Activated T-cell treated with anti-CD3 and anti-CD28 coated beads for 1 hour (primary cell): ENCODE results near the gene FAM124A.

ENCODE experiments used
- DNase-seq: peaks from one replicate; pipeline ENCODE4 v3.0.0-alpha.2; 2020; ENCODE audit warnings: low read depth

Gene FAM124A

GRCh38 chr13:51221108-51221507, 1.1 kb upstream of the FAM124A start:
- no peak for DNase-seq

DNA sequence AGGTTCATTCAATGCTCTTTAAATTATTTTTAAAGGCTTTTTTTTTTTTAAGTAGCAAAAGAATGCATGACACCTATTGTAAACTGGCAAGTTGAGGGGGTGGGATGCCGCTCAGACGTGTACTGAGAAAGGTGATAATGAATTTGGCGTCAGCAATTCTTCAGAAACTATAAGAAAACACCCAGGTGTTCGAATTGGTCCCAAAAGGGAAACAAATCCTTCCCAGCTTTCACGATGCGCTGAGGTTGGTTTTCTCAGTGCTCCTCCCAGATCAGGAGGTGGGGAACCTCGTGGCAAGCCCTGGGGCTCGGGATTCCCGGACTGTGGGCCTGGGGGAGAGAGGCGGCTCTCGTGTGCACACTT, 543 bp upstream of the FAM124A start:
- no peak for DNase-seq

GRCh38 chr13:51222686-51223559, 725 bp downstream of the FAM124A start:
- DNase-seq: no peak

- no peak for DNase-seq
These were observed 1.5 kb downstream of the FAM124A start for GRCh38 chr13:51223560-51224270.

DNA sequence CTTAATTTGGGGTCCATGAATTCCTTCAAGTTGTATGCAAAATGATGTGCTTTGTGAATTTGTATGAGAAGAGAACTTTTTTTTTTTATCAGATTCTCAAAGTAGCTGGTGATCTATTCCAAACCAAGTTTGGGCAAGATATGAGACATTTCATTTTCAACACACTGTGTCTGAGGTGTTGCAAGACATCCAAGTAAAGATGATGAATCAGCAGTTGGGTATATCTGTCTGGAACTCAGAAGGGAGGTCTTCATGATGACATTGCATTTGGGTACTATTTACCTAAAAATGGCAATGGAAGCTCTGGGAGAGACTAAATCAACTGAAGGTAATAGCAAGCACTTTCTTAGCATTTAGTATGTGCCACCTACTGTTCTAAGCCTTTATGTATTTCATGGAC, 2.8 kb downstream of the FAM124A start:
- no peak for DNase-seq

- no peak for DNase-seq
These were observed 5.2 kb downstream of the FAM124A start for GRCh38 chr13:51227404-51227803.

GRCh38 chr13:51229101-51229719, 7.0 kb downstream of the FAM124A start:
- DNase-seq: no peak

DNA sequence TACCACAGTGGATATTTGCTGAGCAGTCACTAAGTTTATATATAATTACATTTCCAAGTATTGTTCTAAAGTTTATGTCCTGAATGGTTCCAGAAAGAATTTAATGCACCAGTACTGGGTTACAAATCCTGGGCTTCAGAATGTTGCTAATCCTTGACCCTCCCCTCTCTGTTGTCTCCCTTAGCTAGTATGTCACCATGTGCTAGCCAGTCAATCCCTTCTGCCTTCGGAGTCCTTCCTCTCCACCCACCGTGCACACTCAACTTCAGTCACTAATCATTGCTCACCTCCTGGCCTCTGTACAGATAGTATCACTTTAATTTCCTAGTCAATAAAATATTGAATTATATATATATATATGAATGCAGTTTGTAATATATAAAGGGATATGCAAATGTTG, 7.5 kb downstream of the FAM124A start:
- DNase-seq: no peak

GRCh38 chr13:51230477-51231105, 8.4 kb downstream of the FAM124A start:
- DNase-seq: no peak

GRCh38 chr13:51231456-51231855, 9.3 kb downstream of the FAM124A start:
- DNase-seq: no peak

GRCh38 chr13:51232328-51232727, 10.1 kb downstream of the FAM124A start:
- DNase-seq: no peak

- DNase-seq: no peak
These were observed 11.1 kb downstream of the FAM124A start for GRCh38 chr13:51233117-51233826.

GRCh38 chr13:51234676-51235075, 12.5 kb downstream of the FAM124A start:
- DNase-seq: no peak

- no peak for DNase-seq
These were observed 13.0 kb downstream of the FAM124A start for GRCh38 chr13:51235186-51235585.

DNA sequence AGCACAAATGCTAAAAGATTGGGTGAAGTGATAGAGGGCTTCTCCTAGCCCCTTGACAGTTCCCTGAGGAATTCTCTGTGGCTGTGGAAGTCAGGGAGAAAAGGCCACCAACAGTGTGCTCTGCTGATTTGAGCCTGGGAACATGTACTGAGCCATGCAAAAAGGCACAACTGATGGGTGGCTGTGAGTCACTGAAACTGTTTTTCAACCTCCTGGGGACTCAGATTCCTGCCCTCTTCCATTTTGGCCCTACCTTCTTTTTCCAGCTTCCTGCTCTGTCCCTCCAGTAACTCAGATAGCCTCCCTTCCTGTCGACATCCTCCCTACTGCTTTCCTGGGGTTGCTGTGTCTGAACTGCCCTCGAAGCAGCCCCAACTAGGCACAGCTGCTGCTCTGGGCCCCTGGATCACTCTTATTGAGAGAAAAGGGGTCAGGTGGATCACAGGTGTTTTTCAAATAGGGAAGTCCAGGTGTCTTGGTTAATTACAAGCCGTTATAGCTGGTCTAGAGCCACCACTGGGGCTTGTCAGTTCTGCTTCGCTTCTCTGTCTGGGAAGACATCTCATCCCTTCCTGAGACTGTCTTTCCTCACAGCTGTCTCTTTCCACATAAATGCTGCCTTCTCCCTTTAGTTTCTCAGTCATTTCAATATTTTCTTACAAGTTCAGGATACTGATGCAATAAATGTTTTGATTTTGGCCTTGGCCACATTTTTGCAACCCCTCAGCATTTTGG, 13.7 kb downstream of the FAM124A start:
- DNase-seq: no peak

- DNase-seq: no peak
These were observed 14.2 kb downstream of the FAM124A start for GRCh38 chr13:51236491-51236792.

- no peak for DNase-seq
These were observed 15.2 kb downstream of the FAM124A start for GRCh38 chr13:51237386-51237785.

GRCh38 chr13:51237887-51238286, 15.7 kb downstream of the FAM124A start:
- DNase-seq: no peak

DNA sequence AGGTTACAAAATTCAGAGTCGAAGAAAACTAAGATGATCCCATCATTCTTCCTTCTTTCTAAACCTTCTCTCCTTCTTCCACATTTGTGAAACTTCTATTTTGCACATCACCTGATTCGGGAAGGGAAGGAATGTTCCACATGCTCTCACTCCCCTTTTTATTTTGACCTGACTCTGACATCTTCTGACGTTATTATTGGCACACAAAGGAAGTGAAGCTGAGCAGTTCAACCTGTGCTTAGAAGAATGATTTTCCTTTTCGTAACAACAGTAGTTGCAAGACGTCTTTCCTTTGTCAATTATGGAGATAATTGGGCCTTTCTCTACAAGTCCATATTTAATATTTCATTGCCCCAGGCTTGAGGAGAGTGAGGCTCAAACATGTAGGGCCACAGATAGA, 18.0 kb downstream of the FAM124A start:
- DNase-seq: no peak

- no peak for DNase-seq
These were observed 18.8 kb downstream of the FAM124A start for GRCh38 chr13:51240958-51241357.

DNA sequence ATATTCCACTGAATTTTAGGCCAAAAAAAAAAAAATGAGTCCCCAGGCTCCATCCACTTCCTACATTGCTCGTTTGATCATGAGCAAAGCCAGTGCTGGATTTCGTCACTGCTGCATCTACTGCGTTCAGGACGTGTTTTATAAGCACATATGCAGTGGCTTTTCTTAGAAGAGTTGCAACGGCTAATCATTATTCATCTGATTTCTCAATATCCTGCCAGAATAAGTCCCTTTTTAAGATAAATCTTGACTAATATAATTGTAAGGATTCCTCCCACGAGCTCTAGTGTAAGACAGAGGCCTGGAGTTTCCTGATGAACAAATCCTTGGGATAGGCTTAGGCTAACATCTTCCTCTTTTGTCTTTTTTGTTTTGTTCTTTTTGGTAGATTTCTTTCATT, 19.5 kb downstream of the FAM124A start:
- DNase-seq: no peak
